HCT116 (cell line): ENCODE measurements around the gene TRMT10B. TPM values are rescaled to one million over a fixed set of nuclear protein-coding genes. Genes with fewer than 3 reads are reported as not detected.

ENCODE experiments used
- ATAC-seq: fragments of 200-7000 bp; cut with Tn5 transposase; 2 replicates; pipeline ENCODE4 v1.9.1; 2020; ENCODE audit warnings: mild to moderate bottlenecking, moderate library complexity
- BruUV-seq: library from RNA; stranded (reverse); fragments of 400-500 nt; replicated peaks from 2 replicates; lab custom pipeline; 2021; lab: Mats Ljungman, UMichigan
- CTCF ChIA-PET: fragments of 300-600 bp; sonication (Branson Sonifier 250); formaldehyde crosslinking; loops from one replicate; lab custom pipeline; 2021; ENCODE audit warnings: antibody characterized with exemption; lab: Charles Lee
- POLR2A ChIA-PET: fragments of 300-600, 350-600 bp; sonication (Branson Sonifier 250); formaldehyde crosslinking; loops from one replicate; lab custom pipeline; 2021; ENCODE audit warnings: antibody characterized with exemption; lab: Charles Lee
- RAD21 ChIA-PET, 2 experiments: fragments of 300-600 bp; sonication (Branson Sonifier 250); formaldehyde crosslinking; loops; one replicate each; lab custom pipeline; 2023; ENCODE audit warnings: low total read pairs in 2 of 2; ENCODE audit not compliant: uncharacterized antibody in 2 of 2, unreplicated experiment in 2 of 2, low non-redundant PET in 1 of 2; lab: Charles Lee
- DNase-seq: peaks from one replicate; pipeline ENCODE4 v3.0.0-alpha.2; 2010; ENCODE audit warnings: low read depth, low spot score
- H2AFZ ChIP-seq: fragments of 200-600 bp; shearing (Covaris generic), sonication (generic); 2 replicates; pipeline ENCODE4 v1.6.1; 2017; ENCODE audit warnings: low read depth, mixed run types, mixed read lengths, antibody characterized with exemption, low read length; ENCODE audit not compliant: poor library complexity, severe bottlenecking
- H3K27ac ChIP-seq: 2 replicates; pipeline ENCODE4 v1.5.1; 2012; ENCODE audit warnings: low read depth, low read length
- H3K27me3 ChIP-seq: fragments of 200-600 bp; sonication (generic); 2 replicates; pipeline ENCODE4 v1.6.1; 2016; ENCODE audit warnings: mixed run types, low read length, mixed read lengths; ENCODE audit not compliant: insufficient read depth
- H3K36me3 ChIP-seq, 2 experiments: fragments of 200-500 bp in 1 of 2; fragments of 200-600 bp in 1 of 2; sonication (Bioruptor generic) in 1 of 2; sonication (generic) in 1 of 2; 2 replicates each; pipeline versions ENCODE4 v1.5.1 to v1.6.1; 2014 to 2016; ENCODE audit warnings: low read length in 2 of 2, inconsistent platforms in 1 of 2, mixed read lengths in 1 of 2, mixed run types in 1 of 2; ENCODE audit not compliant: insufficient read depth in 2 of 2, control insufficient read depth in 1 of 2
- H3K4me1 ChIP-seq, 2 experiments: fragments of 200-600 bp in 1 of 2; sonication (generic) in 1 of 2; 2 replicates each; pipeline versions ENCODE4 v1.5.1 to v1.6.1; 2012 to 2017; ENCODE audit warnings: low read length in 2 of 2, inconsistent platforms in 1 of 2, mild to moderate bottlenecking in 1 of 2, mixed read lengths in 1 of 2, mixed run types in 1 of 2, moderate library complexity in 1 of 2; ENCODE audit not compliant: insufficient read depth in 2 of 2, control insufficient read depth in 1 of 2
- H3K4me2 ChIP-seq: fragments of 200-600 bp; sonication (generic); 2 replicates; pipeline ENCODE4 v1.6.1; 2017; ENCODE audit warnings: mixed run types, low read length, mixed read lengths
- H3K4me3 ChIP-seq, 2 experiments: fragments of 200-600 bp in 1 of 2; sonication (generic) in 1 of 2; replicated peaks in 1 of 2; 2 replicates each; pipeline ENCODE4 v1.5.1; 2011 to 2016; ENCODE audit warnings: low read length in 2 of 2, control low read depth in 1 of 2, low read depth in 1 of 2, mild to moderate bottlenecking in 1 of 2, mixed read lengths in 1 of 2, mixed run types in 1 of 2
- H3K79me2 ChIP-seq: fragments of 200-600 bp; sonication (generic); 2 replicates; pipeline ENCODE4 v1.6.1; 2017; ENCODE audit warnings: mild to moderate bottlenecking, mixed run types, low read length, moderate library complexity, mixed read lengths; ENCODE audit not compliant: insufficient read depth
- H3K9ac ChIP-seq: fragments of 200-600 bp; sonication (generic); 2 replicates; pipeline ENCODE4 v1.6.1; 2016; ENCODE audit warnings: low read length, mixed read lengths
- H3K9me2 ChIP-seq: fragments of 200-600 bp; sonication (generic), shearing (Covaris generic); 2 replicates; pipeline ENCODE4 v1.6.1; 2017; ENCODE audit warnings: mixed run types, mild to moderate bottlenecking, moderate library complexity; ENCODE audit not compliant: insufficient read depth
- H3K9me3 ChIP-seq, 2 experiments: fragments of 200-500 bp in 1 of 2; fragments of 200-600 bp in 1 of 2; sonication (Bioruptor generic) in 1 of 2; sonication (generic) in 1 of 2; 2 replicates each; pipeline ENCODE4 v1.6.1; 2014 to 2017; ENCODE audit warnings: low read length in 2 of 2, mixed read lengths in 2 of 2, inconsistent platforms in 1 of 2, low read depth in 1 of 2, mild to moderate bottlenecking in 1 of 2, mixed run types in 1 of 2, moderate library complexity in 1 of 2; ENCODE audit not compliant: control insufficient read depth in 1 of 2, insufficient read depth in 1 of 2
- H4K20me1 ChIP-seq: fragments of 200-600 bp; sonication (generic), shearing (Covaris generic); 2 replicates; pipeline ENCODE4 v1.6.1; 2017; ENCODE audit warnings: mixed run types, mild to moderate bottlenecking, moderate library complexity; ENCODE audit not compliant: insufficient read depth
- CBX3 ChIP-seq: IDR thresholded peaks from 2 replicates; pipeline ENCODE4 v1.6.1; 2012; ENCODE audit warnings: low read depth
- CEBPB ChIP-seq: IDR thresholded peaks from 2 replicates; pipeline ENCODE4 v1.6.1; 2012; ENCODE audit warnings: low read depth
- EGR1 ChIP-seq: IDR thresholded peaks from 2 replicates; pipeline ENCODE4 v1.6.1; 2012; ENCODE audit warnings: low read depth
- ELF1 ChIP-seq: IDR thresholded peaks from 2 replicates; pipeline ENCODE4 v1.6.1; 2012; ENCODE audit warnings: low read depth, borderline replicate concordance
- EZH2phosphoT487 ChIP-seq: fragments of 200-600 bp; IDR thresholded peaks from 2 replicates; pipeline ENCODE4 v1.6.1; 2018; ENCODE audit warnings: antibody characterized with exemption, borderline replicate concordance
- JUND ChIP-seq: IDR thresholded peaks from 2 replicates; pipeline ENCODE4 v1.6.1; 2012
- ZFX ChIP-seq: fragments of 450-650 bp; IDR thresholded peaks from 2 replicates; pipeline ENCODE4 v1.6.1; 2017
- intact Hi-C: fragments of 100-400 bp; cut with micrococcal nuclease; formaldehyde crosslinking; loops from 2 replicates; pipeline ENCODE4 v1.10.0; 2022
- total RNA-seq: library from RNA; stranded (reverse); gene quantifications from one replicate; pipeline ENCODE4 v1.2.1, GENCODE V29; 2021; ENCODE audit not compliant: unreplicated experiment
- TF ChIP-seq, protein P1 (sequence below), 3 experiments: fragments of 200-600 bp in 1 of 3; sonication (generic) in 1 of 3; IDR thresholded peaks in 2 of 3; conservative IDR thresholded peaks in 1 of 3; 2 replicates each; pipeline ENCODE4 v1.5.1; 2012 to 2017; ENCODE audit warnings: low read depth in 2 of 3, low read length in 2 of 3, antibody characterized with exemption in 1 of 3, borderline replicate concordance in 1 of 3, control low read depth in 1 of 3, mild to moderate bottlenecking in 1 of 3, mixed read lengths in 1 of 3, mixed run types in 1 of 3, moderate library complexity in 1 of 3; ENCODE audit not compliant: insufficient read depth in 1 of 3
- TF ChIP-seq, protein P2 (sequence below): IDR thresholded peaks from 2 replicates; pipeline ENCODE4 v1.6.1; 2012
- TF ChIP-seq, protein P3 (sequence below): IDR thresholded peaks from 2 replicates; pipeline ENCODE4 v1.6.1; 2011; ENCODE audit warnings: mild to moderate bottlenecking, low read length, moderate library complexity; ENCODE audit not compliant: insufficient replicate concordance; ENCODE audit errors: extremely low read depth
- TF ChIP-seq, protein P4 (sequence below): IDR thresholded peaks from 2 replicates; pipeline ENCODE4 v1.6.1; 2012; ENCODE audit warnings: low read depth
- TF ChIP-seq, protein P5 (sequence below): IDR thresholded peaks from 2 replicates; pipeline ENCODE4 v1.6.1; 2012

The TRMT10B gene
- total RNA-seq, 1 experiment from 2014 or later = 5.5 TPM

DNA sequence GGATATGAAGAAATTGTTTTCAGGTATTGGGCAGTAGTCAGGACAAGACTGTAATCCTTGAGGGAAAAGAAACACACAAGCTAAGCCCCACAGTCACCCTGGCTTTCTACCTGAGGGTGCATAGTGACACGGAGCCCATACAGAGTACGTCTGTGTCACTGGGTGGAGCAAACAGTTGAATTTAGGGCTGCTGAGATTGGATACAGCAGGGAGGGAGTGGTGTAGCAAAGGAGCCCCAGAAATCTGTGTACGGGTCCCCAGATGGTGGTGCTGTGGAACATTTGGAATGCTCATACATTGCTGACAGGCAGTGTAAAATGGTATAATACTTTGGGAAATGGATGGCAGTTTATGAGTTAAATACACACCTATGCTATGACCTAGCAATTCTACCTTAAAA lies 5.1 kb downstream of the TRMT10B start:
- ChIA-PET CTCF (no interaction called here), POLR2A (no interaction called here), RAD21 (no interaction called here)
- Histone ChIP-seq H3K27ac (no peak overlapping the region), H3K4me2 (0 out of 2 replicates have a peak overlapping the region, but pooled peaks have one; percentile 12), H3K36me3 (no peaks in the 10 kb centered on the region), H3K4me1 (peaks cover 0 to 38% of the 10 kb centered on the region in 2 experiments; a peak in 2 of 4 replicates), H3K9me3 (no peaks in the 10 kb centered on the region), H3K79me2 (peaks cover 9% of the 10 kb centered on the region; the same call in 1 of the 2 replicates), H4K20me1 (no peaks in the 10 kb centered on the region), H3K9ac (no peak overlapping the region), H3K4me3 (no peak overlapping the region), H2AFZ (no peak overlapping the region), H3K9me2 (no peaks in the 10 kb centered on the region), H3K27me3 (no peaks in the 10 kb centered on the region)
- ATAC-seq (peak; percentile 44), DNase-seq (no peak)
- TF ChIP-seq, protein P1, sequence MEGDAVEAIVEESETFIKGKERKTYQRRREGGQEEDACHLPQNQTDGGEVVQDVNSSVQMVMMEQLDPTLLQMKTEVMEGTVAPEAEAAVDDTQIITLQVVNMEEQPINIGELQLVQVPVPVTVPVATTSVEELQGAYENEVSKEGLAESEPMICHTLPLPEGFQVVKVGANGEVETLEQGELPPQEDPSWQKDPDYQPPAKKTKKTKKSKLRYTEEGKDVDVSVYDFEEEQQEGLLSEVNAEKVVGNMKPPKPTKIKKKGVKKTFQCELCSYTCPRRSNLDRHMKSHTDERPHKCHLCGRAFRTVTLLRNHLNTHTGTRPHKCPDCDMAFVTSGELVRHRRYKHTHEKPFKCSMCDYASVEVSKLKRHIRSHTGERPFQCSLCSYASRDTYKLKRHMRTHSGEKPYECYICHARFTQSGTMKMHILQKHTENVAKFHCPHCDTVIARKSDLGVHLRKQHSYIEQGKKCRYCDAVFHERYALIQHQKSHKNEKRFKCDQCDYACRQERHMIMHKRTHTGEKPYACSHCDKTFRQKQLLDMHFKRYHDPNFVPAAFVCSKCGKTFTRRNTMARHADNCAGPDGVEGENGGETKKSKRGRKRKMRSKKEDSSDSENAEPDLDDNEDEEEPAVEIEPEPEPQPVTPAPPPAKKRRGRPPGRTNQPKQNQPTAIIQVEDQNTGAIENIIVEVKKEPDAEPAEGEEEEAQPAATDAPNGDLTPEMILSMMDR (IDR thresholded peaks at IDR 0.05 in 2 of 3, conservative IDR thresholded peaks at IDR 0.05 in 1 of 3; ENCODE audit: borderline replicate concordance in 1 of 3, insufficient read depth in 1 of 3, low read depth in 2 of 3, low read length in 2 of 3) = no peak
- TF ChIP-seq, protein P2, sequence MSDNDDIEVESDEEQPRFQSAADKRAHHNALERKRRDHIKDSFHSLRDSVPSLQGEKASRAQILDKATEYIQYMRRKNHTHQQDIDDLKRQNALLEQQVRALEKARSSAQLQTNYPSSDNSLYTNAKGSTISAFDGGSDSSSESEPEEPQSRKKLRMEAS = no peak
- TF ChIP-seq, protein P3, sequence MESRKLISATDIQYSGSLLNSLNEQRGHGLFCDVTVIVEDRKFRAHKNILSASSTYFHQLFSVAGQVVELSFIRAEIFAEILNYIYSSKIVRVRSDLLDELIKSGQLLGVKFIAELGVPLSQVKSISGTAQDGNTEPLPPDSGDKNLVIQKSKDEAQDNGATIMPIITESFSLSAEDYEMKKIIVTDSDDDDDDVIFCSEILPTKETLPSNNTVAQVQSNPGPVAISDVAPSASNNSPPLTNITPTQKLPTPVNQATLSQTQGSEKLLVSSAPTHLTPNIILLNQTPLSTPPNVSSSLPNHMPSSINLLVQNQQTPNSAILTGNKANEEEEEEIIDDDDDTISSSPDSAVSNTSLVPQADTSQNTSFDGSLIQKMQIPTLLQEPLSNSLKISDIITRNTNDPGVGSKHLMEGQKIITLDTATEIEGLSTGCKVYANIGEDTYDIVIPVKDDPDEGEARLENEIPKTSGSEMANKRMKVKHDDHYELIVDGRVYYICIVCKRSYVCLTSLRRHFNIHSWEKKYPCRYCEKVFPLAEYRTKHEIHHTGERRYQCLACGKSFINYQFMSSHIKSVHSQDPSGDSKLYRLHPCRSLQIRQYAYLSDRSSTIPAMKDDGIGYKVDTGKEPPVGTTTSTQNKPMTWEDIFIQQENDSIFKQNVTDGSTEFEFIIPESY = no peak
- TF ChIP-seq ZFX = no peak
- TF ChIP-seq CBX3 = no peak
- TF ChIP-seq, protein P4, sequence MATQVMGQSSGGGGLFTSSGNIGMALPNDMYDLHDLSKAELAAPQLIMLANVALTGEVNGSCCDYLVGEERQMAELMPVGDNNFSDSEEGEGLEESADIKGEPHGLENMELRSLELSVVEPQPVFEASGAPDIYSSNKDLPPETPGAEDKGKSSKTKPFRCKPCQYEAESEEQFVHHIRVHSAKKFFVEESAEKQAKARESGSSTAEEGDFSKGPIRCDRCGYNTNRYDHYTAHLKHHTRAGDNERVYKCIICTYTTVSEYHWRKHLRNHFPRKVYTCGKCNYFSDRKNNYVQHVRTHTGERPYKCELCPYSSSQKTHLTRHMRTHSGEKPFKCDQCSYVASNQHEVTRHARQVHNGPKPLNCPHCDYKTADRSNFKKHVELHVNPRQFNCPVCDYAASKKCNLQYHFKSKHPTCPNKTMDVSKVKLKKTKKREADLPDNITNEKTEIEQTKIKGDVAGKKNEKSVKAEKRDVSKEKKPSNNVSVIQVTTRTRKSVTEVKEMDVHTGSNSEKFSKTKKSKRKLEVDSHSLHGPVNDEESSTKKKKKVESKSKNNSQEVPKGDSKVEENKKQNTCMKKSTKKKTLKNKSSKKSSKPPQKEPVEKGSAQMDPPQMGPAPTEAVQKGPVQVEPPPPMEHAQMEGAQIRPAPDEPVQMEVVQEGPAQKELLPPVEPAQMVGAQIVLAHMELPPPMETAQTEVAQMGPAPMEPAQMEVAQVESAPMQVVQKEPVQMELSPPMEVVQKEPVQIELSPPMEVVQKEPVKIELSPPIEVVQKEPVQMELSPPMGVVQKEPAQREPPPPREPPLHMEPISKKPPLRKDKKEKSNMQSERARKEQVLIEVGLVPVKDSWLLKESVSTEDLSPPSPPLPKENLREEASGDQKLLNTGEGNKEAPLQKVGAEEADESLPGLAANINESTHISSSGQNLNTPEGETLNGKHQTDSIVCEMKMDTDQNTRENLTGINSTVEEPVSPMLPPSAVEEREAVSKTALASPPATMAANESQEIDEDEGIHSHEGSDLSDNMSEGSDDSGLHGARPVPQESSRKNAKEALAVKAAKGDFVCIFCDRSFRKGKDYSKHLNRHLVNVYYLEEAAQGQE = no peak
- TF ChIP-seq EGR1 = no peak
- TF ChIP-seq, protein P5, sequence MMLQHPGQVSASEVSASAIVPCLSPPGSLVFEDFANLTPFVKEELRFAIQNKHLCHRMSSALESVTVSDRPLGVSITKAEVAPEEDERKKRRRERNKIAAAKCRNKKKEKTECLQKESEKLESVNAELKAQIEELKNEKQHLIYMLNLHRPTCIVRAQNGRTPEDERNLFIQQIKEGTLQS = no peak
- no peak for TF ChIP-seq CEBPB
- TF ChIP-seq EZH2phosphoT487 = no peak
- no peak for TF ChIP-seq ELF1
- TF ChIP-seq JUND = no peak
- BruUV-seq = no TSS peak
- intact Hi-C loops = loop anchor here (10.0 kb wide), 1 partner anchor 96 kb away; no protein-coding TSS in a partner anchor
